ENCODE measurements around the gene SIAH1.

Gene SIAH1

GRCh38 chr16:48361540-48362144 is 23.6 kb downstream of the SIAH1 start:
- Histone ChIP-seq H3K36me3 (ENCODE audit: control insufficient read depth in 2 of 2, insufficient read depth in 1 of 2, low read length in 2 of 2) (peaks cover 0 to 16% of the 10 kb centered on the region in 2 experiments; a peak in 1 of 3 replicates), H3K4me1 (ENCODE audit: control insufficient read depth, insufficient read depth, low read length) (peaks cover 6% of the 10 kb centered on the region; the same call in 1 of the 2 replicates), H3K9me3 (ENCODE audit: control insufficient read depth, insufficient read depth, low read depth, low read length) (no peaks in the 10 kb centered on the region), H3K27ac (ENCODE audit: extremely low read depth, low read depth, low read length) (no peak overlapping the region), H3K4me3 (ENCODE audit: low read depth, low read length) (no peak overlapping the region)
- TF ChIP-seq ZNF394 (tag by site-specific recombination; IDR thresholded peaks at IDR 0.05; ENCODE audit: borderline replicate concordance) (no peak), ZNF391 (tag by site-specific recombination; IDR thresholded peaks at IDR 0.05; ENCODE audit: borderline replicate concordance, low read depth) (no peak), ZNF157 (tag by site-specific recombination; IDR thresholded peaks at IDR 0.05) (no peak), MZF1 (tag by site-specific recombination; IDR thresholded peaks at IDR 0.05; ENCODE audit: borderline replicate concordance) (no peak), ZNF768 (tag by site-specific recombination; IDR thresholded peaks at IDR 0.05) (no peak), ZNF37A (tag by site-specific recombination; IDR thresholded peaks at IDR 0.05) (no peak), ZNF19 (tag by site-specific recombination; IDR thresholded peaks at IDR 0.05; ENCODE audit: low read depth) (no peak)
- CTCF ChIA-PET: interaction anchor here (0.6 to 1.6 kb wide), 4 partner anchors 9 to 263 kb away, joined by 3 to 6 read pairs (median 4); no protein-coding TSS in a partner anchor
- POLR2A ChIA-PET: no interaction called here

GRCh38 chr16:48361012-48361411 is 24.2 kb downstream of the SIAH1 start:
- Histone ChIP-seq H3K9me3 (ENCODE audit: control insufficient read depth, insufficient read depth, low read depth, low read length) (no peaks in the 10 kb centered on the region), H3K27ac (ENCODE audit: extremely low read depth, low read depth, low read length) (no peak overlapping the region), H3K4me3 (ENCODE audit: low read depth, low read length) (no peak overlapping the region), H3K4me1 (ENCODE audit: control insufficient read depth, insufficient read depth, low read length) (peaks cover 6% of the 10 kb centered on the region; the same call in 1 of the 2 replicates), H3K36me3 (ENCODE audit: control insufficient read depth in 2 of 2, insufficient read depth in 1 of 2, low read length in 2 of 2) (peaks cover 0 to 18% of the 10 kb centered on the region in 2 experiments; a peak in 1 of 3 replicates)
- ChIA-PET POLR2A (no interaction called here), CTCF (interaction anchor here (0.6 kb wide), 1 partner anchor 176 kb away, joined by 3 read pairs; no protein-coding TSS in a partner anchor)
- TF ChIP-seq ZFHX2 (tag by site-specific recombination; conservative IDR thresholded peaks at IDR 0.05) (peak; percentile 66), ZNF221 (tag by site-specific recombination; IDR thresholded peaks at IDR 0.05; ENCODE audit: borderline replicate concordance) (no peak), ZNF473 (tag by site-specific recombination; IDR thresholded peaks at IDR 0.05) (no peak), ZBTB10 (tag by site-specific recombination; IDR thresholded peaks at IDR 0.05) (no peak), ZNF146 (tag by site-specific recombination; IDR thresholded peaks at IDR 0.05) (no peak), EGR2 (tag by site-specific recombination; IDR thresholded peaks at IDR 0.05; ENCODE audit: low read depth) (peak; percentile 87), PRDM6 (tag by site-specific recombination; IDR thresholded peaks at IDR 0.05) (0 out of 2 replicates have a peak, but pooled peaks have one; percentile 14), SETDB1 (IDR thresholded peaks at IDR 0.05; ENCODE audit: insufficient read length, low read length) (no peak), ELK4 (IDR thresholded peaks at IDR 0.05; ENCODE audit: borderline replicate concordance, low read depth, low read length) (no peak), ZNF48 (tag by site-specific recombination; IDR thresholded peaks at IDR 0.05) (no peak), ZNF670 (tag by site-specific recombination; IDR thresholded peaks at IDR 0.05; ENCODE audit: low read depth) (no peak), ZNF354C (tag by site-specific recombination; IDR thresholded peaks at IDR 0.05; ENCODE audit: borderline replicate concordance, low read depth) (no peak), IKZF3 (tag by site-specific recombination; IDR thresholded peaks at IDR 0.05) (no peak), ZNF518A (tag by site-specific recombination; conservative IDR thresholded peaks at IDR 0.05; ENCODE audit: low read depth) (no peak), ZFP37 (tag by site-specific recombination; IDR thresholded peaks at IDR 0.05) (no peak), ZNF138 (tag by site-specific recombination; IDR thresholded peaks at IDR 0.05; ENCODE audit: borderline replicate concordance) (no peak), ZNF654 (tag by site-specific recombination; IDR thresholded peaks at IDR 0.05; ENCODE audit: low read depth) (no peak)
